ENCODE data around the gene DHX40.

DHX40 gene

GRCh38 chr17:59607817-59608403, 42.5 kb downstream of the DHX40 start:
- DNase-seq (ENCODE audit: insufficient read length, low spot score) (no peak), FAIRE-seq (no peak)
- peak; percentile 22 for TF ChIP-seq CTCF (IDR thresholded peaks at IDR 0.05; ENCODE audit: insufficient read depth, missing control alignments)

- DNase-seq (ENCODE audit: insufficient read length, low spot score) (no peak), FAIRE-seq (no peak)
- no peak for TF ChIP-seq CTCF (IDR thresholded peaks at IDR 0.05; ENCODE audit: insufficient read depth, missing control alignments)
Measured at GRCh38 chr17:59611503-59611902, 46.1 kb downstream of the DHX40 start.

GRCh38 chr17:59616253-59616920, 51.0 kb downstream of the DHX40 start:
- no peak for TF ChIP-seq CTCF (IDR thresholded peaks at IDR 0.05; ENCODE audit: insufficient read depth, missing control alignments)
- DNase-seq (ENCODE audit: insufficient read length, low spot score) (no peak), FAIRE-seq (no peak)

- DNase-seq (ENCODE audit: insufficient read length, low spot score) (no peak), FAIRE-seq (no peak)
- no peak for TF ChIP-seq CTCF (IDR thresholded peaks at IDR 0.05; ENCODE audit: insufficient read depth, missing control alignments)
Measured at GRCh38 chr17:59617156-59617732, 51.8 kb downstream of the DHX40 start.

- FAIRE-seq (no peak), DNase-seq (ENCODE audit: insufficient read length, low spot score) (no peak)
- TF ChIP-seq CTCF (IDR thresholded peaks at IDR 0.05; ENCODE audit: insufficient read depth, missing control alignments): no peak
Measured at GRCh38 chr17:59619035-59619297, 53.6 kb downstream of the DHX40 start.

GRCh38 chr17:59619298-59620063, 54.1 kb downstream of the DHX40 start, which contains the start of gene CLTC:
Gene CLTC (plus strand): TSS chr17:59619895. CDS start chr17:59620132, 237 bp downstream.
- peak; percentile 55 for DNase-seq (ENCODE audit: insufficient read length, low spot score)
- no peak for FAIRE-seq
- no peak for TF ChIP-seq CTCF (IDR thresholded peaks at IDR 0.05; ENCODE audit: insufficient read depth, missing control alignments)

- FAIRE-seq (no peak), DNase-seq (ENCODE audit: insufficient read length, low spot score) (no peak)
- no peak for TF ChIP-seq CTCF (IDR thresholded peaks at IDR 0.05; ENCODE audit: insufficient read depth, missing control alignments)
Measured at GRCh38 chr17:59620064-59620359, 54.6 kb downstream of the DHX40 start.

Data from D721Med (cell line).